ENCODE data around the gene OR2A7. TPM values are rescaled to one million over a fixed set of nuclear protein-coding genes. Genes with fewer than 3 reads are reported as not detected.
"Not testable (repeated sequence)": the region's sequence is repeated elsewhere in the genome, so short reads cannot be mapped to it uniquely, and the experiment has no call there.

Gene OR2A7
- total RNA-seq, 4 donors from 2014 or later: 1.2 to 2.3 (median 2.1) TPM; not detected in 1

DNA sequence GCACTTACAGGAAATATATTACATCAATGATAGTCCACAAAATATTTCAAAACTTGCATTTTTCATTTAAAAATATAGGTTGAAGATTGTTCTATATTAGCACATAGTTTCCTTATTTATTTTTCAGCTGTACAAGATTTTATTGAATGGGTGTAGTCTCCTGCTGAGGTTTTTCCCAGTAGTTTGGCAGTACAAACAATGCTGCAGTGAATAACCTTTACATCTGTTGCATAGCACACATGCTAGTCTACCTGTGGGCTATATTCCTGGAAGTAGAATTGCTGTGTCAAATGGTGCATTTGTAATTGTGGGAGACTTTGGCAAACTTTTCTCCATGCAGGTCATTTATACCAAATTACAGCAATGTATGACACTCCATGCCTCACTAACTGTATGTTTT, 44.1 kb downstream of the OR2A7 start:
- H3K4me1 ChIP-seq; intact Hi-C loops (cut with DNase I); H3K9me3 ChIP-seq; H3K36me3 ChIP-seq; H3K27ac ChIP-seq (replicated peaks in 1 of 4); DNase-seq (ENCODE audit: extremely low spot score); H3K27me3 ChIP-seq; H3K4me3 ChIP-seq: not testable (repeated sequence)

DNA sequence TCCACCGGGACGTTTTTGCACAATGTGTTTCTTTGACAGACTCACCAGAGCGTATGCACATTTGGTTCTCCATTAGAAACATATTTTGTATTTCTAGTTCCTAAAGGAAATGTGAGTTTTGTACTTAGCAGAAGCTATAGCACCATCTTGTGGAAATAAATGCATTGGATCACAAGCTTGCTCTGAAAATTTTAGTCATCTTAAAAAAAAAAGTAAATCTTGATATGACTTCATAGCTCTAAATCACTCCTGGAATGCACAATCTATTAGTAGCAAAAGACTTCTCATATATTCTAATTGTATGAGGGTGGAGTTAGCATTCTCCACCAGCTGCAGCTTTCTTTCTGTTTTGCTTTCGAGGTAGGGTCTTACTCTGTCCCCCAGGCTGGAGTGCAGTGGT, 45.4 kb downstream of the OR2A7 start:
- H3K27me3 ChIP-seq; DNase-seq (ENCODE audit: extremely low spot score); H3K36me3 ChIP-seq; intact Hi-C loops (cut with DNase I); H3K9me3 ChIP-seq; H3K27ac ChIP-seq (replicated peaks in 1 of 4); H3K4me3 ChIP-seq; H3K4me1 ChIP-seq: not testable (repeated sequence)
- no CpG with 5 or more reads among the region's 4 CpGs for WGBS

DNA sequence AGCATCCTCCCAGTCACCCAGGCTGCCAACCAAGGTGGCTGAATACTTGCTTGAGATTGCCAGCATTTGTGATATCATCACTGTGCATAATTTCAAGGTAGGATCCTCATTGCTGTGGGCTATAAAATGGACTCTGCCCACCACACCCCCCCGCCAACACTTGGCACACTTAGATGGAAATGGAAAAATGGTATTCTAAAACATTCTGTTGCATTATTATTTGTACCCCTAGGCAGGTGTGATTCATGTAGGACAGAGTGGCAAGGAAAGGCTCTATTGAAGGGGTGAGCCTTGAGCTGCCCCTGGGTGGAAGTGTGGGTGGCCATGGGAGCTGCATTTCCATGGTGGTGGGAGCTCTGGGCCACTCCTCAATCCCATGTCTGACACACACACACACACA, 46.0 kb downstream of the OR2A7 start:
- H3K36me3 ChIP-seq; H3K27me3 ChIP-seq; H3K4me3 ChIP-seq; H3K4me1 ChIP-seq; H3K9me3 ChIP-seq; intact Hi-C loops (cut with DNase I); H3K27ac ChIP-seq (replicated peaks in 1 of 4): not testable (repeated sequence)
- DNase-seq (ENCODE audit: extremely low spot score): peak; percentile 60
- WGBS: 92% methylated on average over 1 of the region's 1 CpG

DNA sequence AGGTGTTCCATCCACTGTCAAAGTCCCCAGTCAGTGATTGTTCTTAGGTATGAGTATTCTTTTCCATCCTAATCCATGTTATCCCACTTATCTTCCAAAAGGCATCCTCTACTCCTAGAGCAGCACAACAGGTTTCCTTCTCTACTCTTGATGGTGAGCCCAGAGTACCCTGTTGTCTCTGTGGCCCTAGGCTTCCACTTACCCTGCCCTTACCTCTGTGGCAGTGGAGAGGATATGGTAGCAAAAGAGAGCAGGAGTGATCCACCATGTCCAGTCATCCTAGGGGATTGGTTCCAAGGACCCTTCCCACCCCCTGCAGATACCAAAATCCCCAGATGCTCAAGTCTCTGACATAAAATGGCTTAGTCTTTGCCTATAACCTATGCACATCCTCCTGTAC, 47.4 kb downstream of the OR2A7 start:
- H3K9me3 ChIP-seq; DNase-seq (ENCODE audit: extremely low spot score); H3K27me3 ChIP-seq; H3K4me3 ChIP-seq; intact Hi-C loops (cut with DNase I); H3K27ac ChIP-seq (replicated peaks in 1 of 4); H3K36me3 ChIP-seq; H3K4me1 ChIP-seq: not testable (repeated sequence)

Other genes starting within 250 kb of the OR2A7 start
- not detected for gene OR2A5, start 215.8 kb downstream of the OR2A7 start, total RNA-seq
- not detected for gene OR2A25, start 195.0 kb downstream of the OR2A7 start, total RNA-seq
- not detected for gene OR2A12, start 178.5 kb downstream of the OR2A7 start, total RNA-seq
- not detected for gene OR2A2, start 155.2 kb downstream of the OR2A7 start, total RNA-seq
- gene OR2A14, start 141.6 kb downstream of the OR2A7 start, total RNA-seq: not detected
- 1 to 10 TPM in 1 of 4 donors, under 1 TPM in 2, not detected in 1; 0.71 to 2.5 (median 0.83) TPM for gene CTAGE4, start 81.3 kb downstream of the OR2A7 start, total RNA-seq
- 1 to 10 TPM; 1.5 to 4.0 (median 1.8) TPM for gene ARHGEF35, start 69.0 kb downstream of the OR2A7 start, total RNA-seq
- gene OR2A42, start 25.2 kb downstream of the OR2A7 start, total RNA-seq: under 1 TPM in 2 of 4 donors, not detected in 2; 0.11 to 0.19 TPM
- gene CTAGE8, start 4.5 kb upstream of the OR2A7 start, total RNA-seq: 1 to 10 TPM in 1 of 4 donors, under 1 TPM in 2, not detected in 1; 0.42 to 1.5 (median 0.71) TPM
- under 1 TPM in 3 of 4 donors, not detected in 1; 0.17 to 0.26 (median 0.17) TPM for gene OR2A1, start 47.6 kb upstream of the OR2A7 start, total RNA-seq
- gene ARHGEF5, start 90.6 kb upstream of the OR2A7 start, total RNA-seq: 10 to 100 TPM in 1 of 4 donors, 1 to 10 TPM in 3; 4.6 to 11.8 (median 8.9) TPM
- gene NOBOX, start 138.9 kb upstream of the OR2A7 start, total RNA-seq: not detected

Data from esophagus muscularis mucosa (tissue), 4 donors.